Measurements from ENCODE around the gene FGF22.
"Not testable (repeated sequence)": the region's sequence is repeated elsewhere in the genome, so short reads cannot be mapped to it uniquely, and the experiment has no call there.

- not testable (repeated sequence) for TF ChIP-seq POLR2A, CTCF (IDR thresholded peaks at IDR 0.05)
Observed at GRCh38 chr19:621191-621590, 18.5 kb upstream of the FGF22 start.

Data from tibial nerve (tissue), 3 donors.